H9 (cell line): ENCODE results near the gene FRMPD1. TPM values are rescaled to one million over a fixed set of nuclear protein-coding genes. Genes with fewer than 3 reads are reported as not detected.

Source experiments
- DNase-seq: peaks from one replicate; pipeline ENCODE4 v3.0.0-alpha.2; 2017
- H2AFZ ChIP-seq: one replicate; pipeline ENCODE4 v1.6.1; 2013; ENCODE audit warnings: mild to moderate bottlenecking, low read length, control low read depth, moderate library complexity
- H2AK5ac ChIP-seq: 2 replicates; pipeline ENCODE4 v1.6.1; 2013; ENCODE audit warnings: low read length, control low read depth, mixed read lengths; ENCODE audit not compliant: insufficient read length
- H2BK120ac ChIP-seq: one replicate; pipeline ENCODE4 v1.6.1; 2013; ENCODE audit warnings: low read depth, mild to moderate bottlenecking, low read length, control low read depth, inconsistent platforms; ENCODE audit not compliant: poor library complexity, severe bottlenecking
- H2BK12ac ChIP-seq: 2 replicates; pipeline ENCODE4 v1.6.1; 2013; ENCODE audit warnings: low read length, control low read depth, mixed read lengths, low read depth; ENCODE audit not compliant: insufficient read length
- H2BK15ac ChIP-seq: 2 replicates; pipeline ENCODE4 v1.6.1; 2013; ENCODE audit warnings: low read depth, low read length, control low read depth
- H2BK20ac ChIP-seq: one replicate; pipeline ENCODE4 v1.6.1; 2013; ENCODE audit warnings: low read depth, mild to moderate bottlenecking, low read length, control low read depth, inconsistent platforms; ENCODE audit not compliant: poor library complexity, severe bottlenecking
- H2BK5ac ChIP-seq: 2 replicates; pipeline ENCODE4 v1.6.1; 2013; ENCODE audit warnings: low read length, control low read depth, mixed read lengths; ENCODE audit not compliant: insufficient read length
- H3K14ac ChIP-seq: 2 replicates; pipeline ENCODE4 v1.6.1; 2013; ENCODE audit warnings: low read length, control low read depth; ENCODE audit not compliant: insufficient read depth
- H3K18ac ChIP-seq: 2 replicates; pipeline ENCODE4 v1.6.1; 2013; ENCODE audit warnings: low read depth, mild to moderate bottlenecking, mixed read lengths, low read length, control low read depth; ENCODE audit not compliant: insufficient read length
- H3K23ac ChIP-seq: 2 replicates; pipeline ENCODE4 v1.6.1; 2013; ENCODE audit warnings: low read length, control low read depth, mixed read lengths, low read depth; ENCODE audit not compliant: insufficient read length
- H3K23me2 ChIP-seq: 2 replicates; pipeline ENCODE4 v1.6.1; 2013; ENCODE audit warnings: low read depth, mild to moderate bottlenecking, mixed read lengths, low read length, control low read depth; ENCODE audit not compliant: insufficient read length, poor library complexity, severe bottlenecking
- H3K27ac ChIP-seq: 2 replicates; pipeline ENCODE4 v1.5.1; 2013; ENCODE audit warnings: low read length, control low read depth, mixed read lengths, low read depth; ENCODE audit not compliant: insufficient read length
- H3K27me3 ChIP-seq: 2 replicates; pipeline ENCODE4 v1.6.1; 2013; ENCODE audit warnings: low read length, control low read depth, inconsistent platforms; ENCODE audit not compliant: insufficient read depth
- H3K4ac ChIP-seq: 2 replicates; pipeline ENCODE4 v1.6.1; 2013; ENCODE audit warnings: low read depth, mild to moderate bottlenecking, control low read depth, inconsistent platforms, low read length, moderate library complexity
- H3K4me1 ChIP-seq: 2 replicates; pipeline ENCODE4 v1.6.1; 2013; ENCODE audit warnings: low read length, control low read depth, inconsistent platforms; ENCODE audit not compliant: insufficient read depth
- H3K4me2 ChIP-seq: 2 replicates; pipeline ENCODE4 v1.6.1; 2013; ENCODE audit warnings: low read length, control low read depth, mixed read lengths; ENCODE audit not compliant: insufficient read length, insufficient read depth
- H3K56ac ChIP-seq: 2 replicates; pipeline ENCODE4 v1.6.1; 2013; ENCODE audit warnings: low read depth, mild to moderate bottlenecking, mixed read lengths, low read length, control low read depth; ENCODE audit not compliant: insufficient read length
- H3K79me1 ChIP-seq: 2 replicates; pipeline ENCODE4 v1.6.1; 2013; ENCODE audit warnings: low read depth, mild to moderate bottlenecking, moderate library complexity, low read length, control low read depth, inconsistent platforms; ENCODE audit not compliant: insufficient read depth, poor library complexity, severe bottlenecking
- H3K79me2 ChIP-seq: 2 replicates; pipeline ENCODE4 v1.6.1; 2013; ENCODE audit warnings: low read length, control low read depth, inconsistent platforms; ENCODE audit not compliant: insufficient read depth
- H3K9ac ChIP-seq: 2 replicates; pipeline ENCODE4 v1.6.1; 2013; ENCODE audit warnings: low read length, control low read depth, mixed read lengths; ENCODE audit not compliant: insufficient read length; ENCODE audit errors: extremely low read depth
- H3K9me3 ChIP-seq: one replicate; pipeline ENCODE4 v1.6.1; 2013; ENCODE audit warnings: low read depth, low read length, inconsistent platforms; ENCODE audit not compliant: control insufficient read depth
- H3T11ph ChIP-seq: one replicate; pipeline ENCODE4 v1.6.1; 2013; ENCODE audit warnings: mild to moderate bottlenecking, low read length, control low read depth, inconsistent platforms
- H4K20me1 ChIP-seq: one replicate; pipeline ENCODE4 v1.6.1; 2013; ENCODE audit not compliant: control insufficient read depth, insufficient read length, insufficient read depth
- H4K5ac ChIP-seq: 2 replicates; pipeline ENCODE4 v1.6.1; 2013; ENCODE audit warnings: low read depth, mild to moderate bottlenecking, mixed read lengths, low read length, control low read depth; ENCODE audit not compliant: insufficient read length
- H4K8ac ChIP-seq: replicated peaks from 2 replicates; pipeline ENCODE4 v1.6.1; 2013; ENCODE audit warnings: low read length, control low read depth, mixed read lengths, low read depth; ENCODE audit not compliant: insufficient read length
- H4K91ac ChIP-seq: 2 replicates; pipeline ENCODE4 v1.6.1; 2013; ENCODE audit warnings: low read depth, mild to moderate bottlenecking, moderate library complexity, mixed read lengths, low read length, control low read depth; ENCODE audit not compliant: insufficient read length
- H3K27ac Mint-ChIP-seq, 3 experiments: 2 replicates in 2 of 3; 3 replicates in 1 of 3; pipeline ENCODE4 v1.8.0; 2020 to 2021; ENCODE audit warnings: mixed read lengths in 3 of 3, mild to moderate bottlenecking in 1 of 3, moderate library complexity in 1 of 3
- H3K27me3 Mint-ChIP-seq: 2 replicates; pipeline ENCODE4 v1.8.0; 2021; ENCODE audit warnings: low read depth, mild to moderate bottlenecking, moderate library complexity, mixed read lengths
- H3K36me3 Mint-ChIP-seq, 3 experiments: 2 replicates in 2 of 3; 3 replicates in 1 of 3; pipeline ENCODE4 v1.8.0; 2020 to 2021; ENCODE audit warnings: low read depth in 3 of 3, mixed read lengths in 3 of 3; ENCODE audit not compliant: insufficient read depth in 1 of 3
- H3K4me1 Mint-ChIP-seq, 2 experiments: 2 replicates each; pipeline ENCODE4 v1.8.0; 2020; ENCODE audit warnings: mixed read lengths in 2 of 2
- H3K4me3 Mint-ChIP-seq, 2 experiments: 2 replicates in 1 of 2; 3 replicates in 1 of 2; pipeline ENCODE4 v1.8.0; 2020 to 2021; ENCODE audit warnings: mild to moderate bottlenecking in 2 of 2, mixed read lengths in 2 of 2, moderate library complexity in 1 of 2
- H3K9me3 Mint-ChIP-seq, 2 experiments: 2 replicates in 1 of 2; 3 replicates in 1 of 2; pipeline ENCODE4 v1.8.0; 2020; ENCODE audit warnings: mild to moderate bottlenecking in 2 of 2, mixed read lengths in 2 of 2, moderate library complexity in 1 of 2
- WGBS: extraction: QIAGEN DNeasy Blood & Tissue Kit; methylation state at CpG from one replicate; pipeline ENCODE4 v1.1.7; 2013; ENCODE audit warnings: missing lambda C conversion rate, low lambda C conversion rate, mixed read lengths; ENCODE audit not compliant: insufficient read length; ENCODE audit errors: extremely low coverage; 5-methylcytosine and 5-hydroxymethylcytosine counted together
- total RNA-seq: library from RNA; stranded (reverse); gene quantifications from 2 replicates; pipeline ENCODE4 v1.2.1, GENCODE V29; 2021
- TF ChIP-seq, protein P1 (sequence below): fragments of 200-600 bp; sonication (generic); conservative IDR thresholded peaks from 3 replicates; pipeline ENCODE4 v1.8.0; 2021; ENCODE audit warnings: antibody characterized with exemption, mild to moderate bottlenecking

FRMPD1 gene
- total RNA-seq, 1 experiment from 2014 or later: 0.04 TPM

DNA sequence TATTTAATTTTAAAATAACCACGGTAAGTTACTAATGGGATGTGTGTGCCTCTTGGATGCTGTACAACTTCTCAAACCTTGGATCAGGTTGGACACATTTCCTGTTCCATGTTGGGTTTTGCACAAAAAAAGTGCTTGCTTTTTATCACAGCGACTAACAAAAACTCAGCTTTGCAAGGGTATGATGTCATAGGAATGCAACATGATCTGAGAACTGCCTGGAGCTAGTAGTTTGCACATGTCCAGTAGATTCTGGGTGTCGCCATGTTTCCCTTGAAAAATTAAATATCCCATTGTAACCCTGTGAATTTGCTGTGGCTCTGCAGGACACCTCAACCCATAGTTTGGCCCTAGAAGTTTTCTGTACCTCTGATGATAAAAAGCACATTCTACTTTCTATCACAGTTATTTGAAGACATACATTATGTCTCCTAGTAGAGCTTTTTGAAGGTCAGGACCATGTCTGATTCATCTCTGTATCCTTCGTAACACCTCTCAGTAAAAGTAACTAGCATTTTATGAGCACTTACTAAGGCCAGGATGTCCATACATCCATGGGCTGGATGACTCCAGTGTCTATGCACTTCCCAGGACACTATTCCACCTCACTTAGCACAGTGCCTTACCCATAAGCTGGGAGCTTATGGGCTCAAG lies 11.5 kb upstream of the FRMPD1 start:
- Histone ChIP-seq H4K5ac (no peak overlapping the region), H3K79me1 (no peaks in the 10 kb centered on the region), H2BK15ac (no peak overlapping the region), H2AFZ (no peak overlapping the region), H2BK120ac (no peak overlapping the region), H3K14ac (no peak overlapping the region), H3K23me2 (no peaks in the 10 kb centered on the region), H3T11ph (no peak overlapping the region), H3K9me3 (no peaks in the 10 kb centered on the region), H2BK20ac (no peak overlapping the region), H3K4ac (no peak overlapping the region), H3K79me2 (no peaks in the 10 kb centered on the region), H4K8ac (no peak overlapping the region), H3K18ac (no peak overlapping the region), H2AK5ac (no peak overlapping the region), H3K4me2 (no peak overlapping the region), H2BK12ac (no peak overlapping the region), H4K91ac (no peak overlapping the region), H4K20me1 (no peaks in the 10 kb centered on the region), H3K27me3 (no peaks in the 10 kb centered on the region), H3K4me1 (no peaks in the 10 kb centered on the region), H3K23ac (no peak overlapping the region), H3K9ac (no peak overlapping the region), H3K27ac (no peak overlapping the region), H2BK5ac (no peak overlapping the region), H3K56ac (no peak overlapping the region)
- H3K4me1 Mint-ChIP-seq: peaks cover 10% of the 10 kb centered on the region in 2 experiments
- no CpG with 5 or more reads among the region's 4 CpGs for WGBS
- peaks cover 11% of the 10 kb centered on the region for H3K27me3 Mint-ChIP-seq
- no peak overlapping the region for H3K4me3 Mint-ChIP-seq
- no peak overlapping the region for H3K27ac Mint-ChIP-seq
- no peak for DNase-seq
- TF ChIP-seq, protein P1, sequence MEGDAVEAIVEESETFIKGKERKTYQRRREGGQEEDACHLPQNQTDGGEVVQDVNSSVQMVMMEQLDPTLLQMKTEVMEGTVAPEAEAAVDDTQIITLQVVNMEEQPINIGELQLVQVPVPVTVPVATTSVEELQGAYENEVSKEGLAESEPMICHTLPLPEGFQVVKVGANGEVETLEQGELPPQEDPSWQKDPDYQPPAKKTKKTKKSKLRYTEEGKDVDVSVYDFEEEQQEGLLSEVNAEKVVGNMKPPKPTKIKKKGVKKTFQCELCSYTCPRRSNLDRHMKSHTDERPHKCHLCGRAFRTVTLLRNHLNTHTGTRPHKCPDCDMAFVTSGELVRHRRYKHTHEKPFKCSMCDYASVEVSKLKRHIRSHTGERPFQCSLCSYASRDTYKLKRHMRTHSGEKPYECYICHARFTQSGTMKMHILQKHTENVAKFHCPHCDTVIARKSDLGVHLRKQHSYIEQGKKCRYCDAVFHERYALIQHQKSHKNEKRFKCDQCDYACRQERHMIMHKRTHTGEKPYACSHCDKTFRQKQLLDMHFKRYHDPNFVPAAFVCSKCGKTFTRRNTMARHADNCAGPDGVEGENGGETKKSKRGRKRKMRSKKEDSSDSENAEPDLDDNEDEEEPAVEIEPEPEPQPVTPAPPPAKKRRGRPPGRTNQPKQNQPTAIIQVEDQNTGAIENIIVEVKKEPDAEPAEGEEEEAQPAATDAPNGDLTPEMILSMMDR: no peak
- H3K36me3 Mint-ChIP-seq: no peaks in the 10 kb centered on the region
- no peaks in the 10 kb centered on the region for H3K9me3 Mint-ChIP-seq
